Measurements from ENCODE around the gene PRICKLE2. TPM values are rescaled to one million over a fixed set of nuclear protein-coding genes. Genes with fewer than 3 reads are reported as not detected.

PRICKLE2 gene
- total RNA-seq, 2 donors from 2014 or later: 27.9 to 42.3 TPM

DNA sequence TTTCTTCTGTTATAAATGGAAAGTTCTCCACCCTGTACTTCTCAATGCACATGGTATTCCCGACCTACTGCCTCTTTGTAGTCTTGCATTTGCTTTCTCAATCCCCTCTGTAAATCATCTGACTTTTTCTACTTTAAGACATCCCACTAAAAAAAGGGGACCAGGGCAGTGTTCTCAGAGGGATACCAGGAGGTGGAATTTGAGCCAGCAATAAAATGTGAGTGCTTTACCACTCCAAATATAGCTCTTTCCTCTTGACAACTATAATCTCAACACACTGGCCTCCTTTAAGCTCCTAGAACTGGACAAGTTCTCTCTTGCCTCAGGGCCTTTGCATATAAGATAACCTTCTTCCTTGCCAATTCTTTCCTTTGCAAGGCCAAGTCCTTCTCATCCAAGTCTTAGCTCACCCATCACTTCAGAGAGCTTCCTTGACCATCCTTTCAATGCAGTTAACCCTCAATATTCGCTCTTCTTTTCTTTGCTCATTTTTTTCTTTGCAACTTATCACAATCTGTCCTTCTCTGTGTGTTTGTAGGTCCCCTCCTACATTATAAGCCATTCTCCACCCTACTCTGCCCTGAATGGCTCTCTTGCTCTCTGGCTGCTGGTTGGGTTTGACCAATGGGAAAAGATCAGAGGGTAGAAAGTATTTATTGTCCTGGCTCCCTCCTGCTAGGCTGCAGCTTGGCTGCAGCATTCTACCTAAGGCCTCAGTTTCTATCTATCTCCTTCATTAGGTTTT, 93.4 kb downstream of the PRICKLE2 start:
- TF ChIP-seq, protein P1, sequence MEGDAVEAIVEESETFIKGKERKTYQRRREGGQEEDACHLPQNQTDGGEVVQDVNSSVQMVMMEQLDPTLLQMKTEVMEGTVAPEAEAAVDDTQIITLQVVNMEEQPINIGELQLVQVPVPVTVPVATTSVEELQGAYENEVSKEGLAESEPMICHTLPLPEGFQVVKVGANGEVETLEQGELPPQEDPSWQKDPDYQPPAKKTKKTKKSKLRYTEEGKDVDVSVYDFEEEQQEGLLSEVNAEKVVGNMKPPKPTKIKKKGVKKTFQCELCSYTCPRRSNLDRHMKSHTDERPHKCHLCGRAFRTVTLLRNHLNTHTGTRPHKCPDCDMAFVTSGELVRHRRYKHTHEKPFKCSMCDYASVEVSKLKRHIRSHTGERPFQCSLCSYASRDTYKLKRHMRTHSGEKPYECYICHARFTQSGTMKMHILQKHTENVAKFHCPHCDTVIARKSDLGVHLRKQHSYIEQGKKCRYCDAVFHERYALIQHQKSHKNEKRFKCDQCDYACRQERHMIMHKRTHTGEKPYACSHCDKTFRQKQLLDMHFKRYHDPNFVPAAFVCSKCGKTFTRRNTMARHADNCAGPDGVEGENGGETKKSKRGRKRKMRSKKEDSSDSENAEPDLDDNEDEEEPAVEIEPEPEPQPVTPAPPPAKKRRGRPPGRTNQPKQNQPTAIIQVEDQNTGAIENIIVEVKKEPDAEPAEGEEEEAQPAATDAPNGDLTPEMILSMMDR (IDR thresholded peaks at IDR 0.05): no peak
- DNase-seq (ENCODE audit: low spot score) (no peak), ATAC-seq (ENCODE audit: insufficient number of reproducible peaks, low FRiP score, low read depth) (no peak)
- Histone ChIP-seq H3K36me3 (no peaks in the 10 kb centered on the region), H3K4me3 (no peak overlapping the region), H3K9me3 (no peaks in the 10 kb centered on the region), H3K27ac (no peak overlapping the region), H3K4me1 (ENCODE audit: control insufficient read depth in 1 of 2, low read depth in 2 of 2) (no peaks in the 10 kb centered on the region), H3K27me3 (replicated peaks; ENCODE audit: insufficient read depth) (no peaks in the 10 kb centered on the region)

DNA sequence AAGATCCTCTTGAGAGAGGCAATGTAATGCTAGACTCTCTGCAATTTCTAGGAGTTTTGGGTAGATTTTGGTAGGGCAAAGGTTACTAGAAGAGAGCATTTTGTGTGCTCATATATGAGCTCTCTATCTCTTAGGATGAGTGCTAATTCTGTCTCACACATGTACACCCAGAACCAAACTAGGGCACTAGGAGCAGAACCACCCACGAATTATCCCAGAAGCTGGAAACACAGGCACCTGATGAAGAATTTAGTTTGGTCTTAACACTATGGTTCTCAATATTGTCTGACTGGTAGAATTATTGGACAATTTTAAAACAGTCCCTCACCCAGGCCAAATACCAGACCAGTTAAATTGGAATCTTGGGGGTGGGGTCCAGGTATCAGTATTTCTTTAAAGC, 94.8 kb downstream of the PRICKLE2 start:
- Histone ChIP-seq H3K36me3 (no peaks in the 10 kb centered on the region), H3K4me3 (no peak overlapping the region), H3K9me3 (no peaks in the 10 kb centered on the region), H3K27me3 (replicated peaks; ENCODE audit: insufficient read depth) (no peaks in the 10 kb centered on the region), H3K27ac (no peak overlapping the region), H3K4me1 (ENCODE audit: control insufficient read depth in 1 of 2, low read depth in 2 of 2) (no peaks in the 10 kb centered on the region)
- TF ChIP-seq, protein P1 (IDR thresholded peaks at IDR 0.05): no peak
- ATAC-seq (ENCODE audit: insufficient number of reproducible peaks, low FRiP score, low read depth) (no peak), DNase-seq (ENCODE audit: low spot score) (no peak)

GRCh38 chr3:64129581-64129980, 95.7 kb downstream of the PRICKLE2 start:
- Histone ChIP-seq H3K36me3 (no peaks in the 10 kb centered on the region), H3K27me3 (replicated peaks; ENCODE audit: insufficient read depth) (no peaks in the 10 kb centered on the region), H3K9me3 (no peaks in the 10 kb centered on the region), H3K27ac (no peak overlapping the region), H3K4me1 (ENCODE audit: control insufficient read depth in 1 of 2, low read depth in 2 of 2) (no peaks in the 10 kb centered on the region), H3K4me3 (no peak overlapping the region)
- ATAC-seq (ENCODE audit: insufficient number of reproducible peaks, low FRiP score, low read depth) (no peak), DNase-seq (ENCODE audit: low spot score) (no peak)
- TF ChIP-seq, protein P1 (IDR thresholded peaks at IDR 0.05): no peak

- H3K36me3 ChIP-seq: no peaks in the 10 kb centered on the region
- TF ChIP-seq, protein P1 (IDR thresholded peaks at IDR 0.05): no peak
- H3K27ac ChIP-seq: no peak overlapping the region
- ATAC-seq (ENCODE audit: insufficient number of reproducible peaks, low FRiP score, low read depth) (no peak), DNase-seq (ENCODE audit: low spot score) (no peak)
- no peaks in the 10 kb centered on the region for H3K27me3 ChIP-seq (replicated peaks; ENCODE audit: insufficient read depth)
- no peaks in the 10 kb centered on the region for H3K9me3 ChIP-seq
- no peak overlapping the region for H3K4me3 ChIP-seq
- H3K4me1 ChIP-seq (ENCODE audit: control insufficient read depth in 1 of 2, low read depth in 2 of 2): no peaks in the 10 kb centered on the region
Observed at GRCh38 chr3:64129106-64129505, 96.2 kb downstream of the PRICKLE2 start.

DNA sequence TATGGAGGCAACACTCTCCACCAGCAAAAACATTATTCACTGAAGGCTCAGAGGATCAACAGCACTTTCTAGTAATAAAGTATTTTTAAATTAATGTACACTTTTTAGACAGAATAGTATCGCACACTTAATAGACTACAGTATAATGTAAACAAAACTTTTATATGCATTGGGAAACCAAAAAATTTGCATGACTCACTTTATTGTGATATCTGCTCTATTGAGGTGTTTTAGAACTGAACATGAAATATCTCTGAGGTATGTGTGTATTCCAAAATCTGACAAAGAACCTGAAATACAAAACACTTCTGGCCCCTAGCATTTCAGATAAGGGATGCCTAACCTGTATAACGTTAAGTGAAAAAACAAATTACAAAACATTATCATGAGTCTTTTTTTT, 99.7 kb downstream of the PRICKLE2 start:
- H3K27ac ChIP-seq: no peak overlapping the region
- H3K36me3 ChIP-seq: no peaks in the 10 kb centered on the region
- DNase-seq (ENCODE audit: low spot score): no peak
- H3K4me1 ChIP-seq (ENCODE audit: control insufficient read depth in 1 of 2, low read depth in 2 of 2): peaks cover 7 to 14% of the 10 kb centered on the region in 2 donors
- no peaks in the 10 kb centered on the region for H3K9me3 ChIP-seq
- no peaks in the 10 kb centered on the region for H3K27me3 ChIP-seq (replicated peaks; ENCODE audit: insufficient read depth)
- ATAC-seq (ENCODE audit: insufficient number of reproducible peaks, low FRiP score, low read depth): no peak
- no peak overlapping the region for H3K4me3 ChIP-seq
- TF ChIP-seq, protein P1 (IDR thresholded peaks at IDR 0.05): no peak

Data from thoracic aorta (tissue), 2 donors.